GM19467 (cell line): ENCODE measurements around the gene HERC2.
"Not testable (repeated sequence)": the region's sequence is repeated elsewhere in the genome, so short reads cannot be mapped to it uniquely, and the experiment has no call there.

ENCODE experiments used
- ATAC-seq: cut with Tn5 transposase; IDR thresholded peaks from one replicate; pipeline ENCODE4 v1.9.1; 2021; ENCODE audit warnings: mild to moderate bottlenecking, moderate library complexity; ENCODE audit not compliant: unreplicated experiment

Gene HERC2

GRCh38 chr15:28227303-28227702 lies 94.7 kb downstream of the HERC2 start:
- not testable (repeated sequence) for ATAC-seq

GRCh38 chr15:28222612-28223011 lies 99.4 kb downstream of the HERC2 start:
- not testable (repeated sequence) for ATAC-seq

- not testable (repeated sequence) for ATAC-seq
Measured at GRCh38 chr15:28221696-28222095, 100.3 kb downstream of the HERC2 start.

GRCh38 chr15:28219116-28219515 lies 102.9 kb downstream of the HERC2 start:
- ATAC-seq = no peak

GRCh38 chr15:28216946-28217546 lies 104.9 kb downstream of the HERC2 start:
- not testable (repeated sequence) for ATAC-seq

GRCh38 chr15:28215521-28215920 lies 106.5 kb downstream of the HERC2 start:
- not testable (repeated sequence) for ATAC-seq

GRCh38 chr15:28214006-28214790 lies 107.8 kb downstream of the HERC2 start:
- not testable (repeated sequence) for ATAC-seq

GRCh38 chr15:28213393-28213792 lies 108.6 kb downstream of the HERC2 start:
- not testable (repeated sequence) for ATAC-seq

- no peak for ATAC-seq
Measured at GRCh38 chr15:28208583-28208982, 113.4 kb downstream of the HERC2 start.

GRCh38 chr15:28205640-28206039 lies 116.3 kb downstream of the HERC2 start:
- ATAC-seq = not testable (repeated sequence)

- not testable (repeated sequence) for ATAC-seq
Measured at GRCh38 chr15:28203055-28203828, 118.7 kb downstream of the HERC2 start.

- not testable (repeated sequence) for ATAC-seq
Measured at GRCh38 chr15:28202124-28202523, 119.9 kb downstream of the HERC2 start.

GRCh38 chr15:28198215-28198614 lies 123.8 kb downstream of the HERC2 start:
- not testable (repeated sequence) for ATAC-seq

- not testable (repeated sequence) for ATAC-seq
Measured at GRCh38 chr15:28197694-28198093, 124.3 kb downstream of the HERC2 start.

- ATAC-seq = not testable (repeated sequence)
Measured at GRCh38 chr15:28196581-28196980, 125.4 kb downstream of the HERC2 start.

GRCh38 chr15:28192772-28193171 lies 129.2 kb downstream of the HERC2 start:
- no peak for ATAC-seq

- ATAC-seq = no peak
Measured at GRCh38 chr15:28191832-28192231, 130.1 kb downstream of the HERC2 start.

- no peak for ATAC-seq
Measured at GRCh38 chr15:28190391-28191174, 131.4 kb downstream of the HERC2 start.

- no peak for ATAC-seq
Measured at GRCh38 chr15:28185148-28185895, 136.7 kb downstream of the HERC2 start.

GRCh38 chr15:28184166-28184565 lies 137.8 kb downstream of the HERC2 start:
- no peak for ATAC-seq
